GM12878 (cell line): ENCODE data around the gene TLCD5. TPM values are rescaled to one million over a fixed set of nuclear protein-coding genes. Genes with fewer than 3 reads are reported as not detected.
A peak's percentile ranks its signal among the peaks of the same experiment; 100 is the strongest.

Experiments
- CEBPB ChIP-seq, 2 experiments: fragments of 150-350 bp in 1 of 2; IDR thresholded peaks; 2 replicates each; pipeline ENCODE4 v1.6.1; 2012 to 2014; ENCODE audit warnings: low read depth in 2 of 2, low read length in 2 of 2, borderline replicate concordance in 1 of 2, inconsistent platforms in 1 of 2
- EGR1 ChIP-seq, 2 experiments: IDR thresholded peaks; 1 replicate in 1 of 2; 2 replicates in 1 of 2; pipeline ENCODE4 v1.6.1; 2011 to 2012; ENCODE audit warnings: low read depth in 2 of 2, low read length in 2 of 2, borderline replicate concordance in 1 of 2, mild to moderate bottlenecking in 1 of 2, moderate library complexity in 1 of 2
- EP300 ChIP-seq, 2 experiments: fragments of 150-350 bp in 1 of 2; IDR thresholded peaks; 2 replicates each; pipeline ENCODE4 v1.6.1; 2011 to 2012; ENCODE audit warnings: low read depth in 2 of 2, low read length in 2 of 2, borderline replicate concordance in 1 of 2, improper control_type of control experiment in 1 of 2, inconsistent platforms in 1 of 2; ENCODE audit not compliant: control insufficient read depth in 1 of 2
- KAT2A ChIP-seq: conservative IDR thresholded peaks from 2 replicates; pipeline ENCODE4 v1.6.1; 2011; ENCODE audit warnings: low read depth, low read length; ENCODE audit not compliant: control insufficient read depth
- KDM1A ChIP-seq: fragments of 200-600 bp; sonication (generic); IDR thresholded peaks from 2 replicates; pipeline ENCODE4 v1.6.1; 2016; ENCODE audit warnings: borderline replicate concordance
- MEF2B ChIP-seq: fragments of 450-650 bp; IDR thresholded peaks from 2 replicates; pipeline ENCODE4 v1.6.1; 2018; ENCODE audit warnings: mild to moderate bottlenecking, moderate library complexity; ENCODE audit not compliant: partially characterized antibody, poor library complexity, severe bottlenecking
- MYB ChIP-seq: fragments of 150-350 bp; IDR thresholded peaks from 2 replicates; pipeline ENCODE4 v1.6.1; 2014; ENCODE audit warnings: mild to moderate bottlenecking, low read depth, low read length, borderline replicate concordance
- NRF1 ChIP-seq: conservative IDR thresholded peaks from 2 replicates; pipeline ENCODE4 v1.6.1; 2011; ENCODE audit warnings: mild to moderate bottlenecking, low read depth, low read length, improper control_type of control experiment
- POLR2AphosphoS5 ChIP-seq: IDR thresholded peaks from 2 replicates; pipeline ENCODE4 v1.6.1; 2011; ENCODE audit warnings: mild to moderate bottlenecking, low read length, inconsistent platforms
- RAD21 ChIP-seq: IDR thresholded peaks from 2 replicates; pipeline ENCODE4 v1.6.1; 2011; ENCODE audit warnings: mild to moderate bottlenecking, low read depth, low read length, moderate library complexity; ENCODE audit not compliant: insufficient read depth
- REST ChIP-seq: IDR thresholded peaks from 2 replicates; pipeline ENCODE4 v1.6.1; 2012; ENCODE audit warnings: mild to moderate bottlenecking, low read depth, low read length
- SMAD1 ChIP-seq: fragments of 450-650 bp; IDR thresholded peaks from 2 replicates; pipeline ENCODE4 v1.6.1; 2018; ENCODE audit warnings: mild to moderate bottlenecking, low read depth; ENCODE audit not compliant: partially characterized antibody
- SP1 ChIP-seq: IDR thresholded peaks from one replicate; pipeline ENCODE4 v1.6.1; 2011; ENCODE audit warnings: low read depth, low read length
- WRNIP1 ChIP-seq: IDR thresholded peaks from 2 replicates; pipeline ENCODE4 v1.6.1; 2011; ENCODE audit warnings: low read depth, low read length, improper control_type of control experiment, borderline replicate concordance
- ZBTB33 ChIP-seq: fragments of 450-650 bp; IDR thresholded peaks from 2 replicates; pipeline ENCODE4 v1.6.1; 2017; ENCODE audit warnings: mild to moderate bottlenecking
- polyA plus RNA-seq, 11 experiments: library from polyadenylated mRNA; depleted of rRNA in 4 of 11; unstranded in 6 of 11; stranded (reverse) in 5 of 11; fragments of >200 nt; fragmentation: Nextera tagmentation in 4 of 11; fragmentation: Illumina TruSeq in 1 of 11; extraction: Ambion mirVana in 4 of 11; extraction: Trizol in 1 of 11; gene quantifications; 1 replicate in 1 of 11; 2 replicates in 10 of 11; pipeline versions ENCODE4 v1.2.1 to v1.2.3, GENCODE V29; 2011 to 2016; ENCODE audit warnings: inconsistent platforms in 2 of 11, missing spikeins in 2 of 11, low read depth in 1 of 11
- total RNA-seq, 4 experiments: library from RNA; depleted of rRNA in 3 of 4; stranded (reverse); fragments of >200 nt in 3 of 4; fragmentation: Illumina TruSeq in 1 of 4; extraction: Trizol in 1 of 4; gene quantifications; 2 replicates each; pipeline versions ENCODE4 v1.2.1 to v1.2.3, GENCODE V29; 2013 to 2021
- TF ChIP-seq, protein P1 (sequence below): fragments of 450-650 bp; IDR thresholded peaks from 2 replicates; pipeline ENCODE4 v1.6.1; 2017; ENCODE audit warnings: mild to moderate bottlenecking, moderate library complexity
- TF ChIP-seq, protein P2 (sequence below): fragments of 450-650 bp; IDR thresholded peaks from 2 replicates; pipeline ENCODE4 v1.6.1; 2017; ENCODE audit warnings: low read depth, mild to moderate bottlenecking, moderate library complexity

Gene TLCD5
- total and polyA plus RNA-seq, 10 of the 15 experiments (the other 5 are each of a cell fraction or from before 2014, with no cell fraction given) = 2.4 to 13.3 (median 3.2) TPM

DNA sequence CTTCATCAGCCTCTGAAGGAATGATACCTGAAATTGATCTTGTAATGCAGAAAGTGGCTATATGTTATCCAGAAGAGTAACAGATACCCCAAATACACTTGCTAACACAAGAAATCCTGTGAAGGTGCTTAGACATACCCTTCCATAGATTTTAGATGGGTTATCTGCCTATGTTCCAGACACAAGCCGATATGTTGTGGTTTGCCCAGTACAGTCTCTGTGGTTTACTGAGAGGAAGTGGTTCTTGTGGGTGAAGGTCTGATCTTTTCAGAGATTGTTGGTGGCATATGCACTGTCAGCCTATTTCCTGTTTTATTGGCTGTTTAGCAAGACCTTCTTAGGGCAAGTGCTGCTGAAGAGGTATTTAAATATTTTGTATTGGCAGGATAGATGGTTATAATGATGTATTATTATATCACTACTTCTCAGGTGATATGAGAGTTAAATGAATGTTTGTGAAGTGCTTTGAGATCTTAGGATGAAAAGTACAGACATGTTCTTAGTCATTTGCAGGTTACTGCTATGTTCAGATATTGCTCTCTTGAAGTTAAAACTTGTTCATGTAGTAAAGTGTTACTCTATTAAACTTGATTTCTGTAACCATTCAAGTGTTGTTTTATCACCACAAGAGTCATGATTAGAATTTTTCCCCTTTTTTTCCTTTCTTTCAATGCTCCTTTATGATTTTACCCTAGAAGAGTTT lies 19.4 kb downstream of the TLCD5 start (continued):
- TF ChIP-seq, protein P1, sequence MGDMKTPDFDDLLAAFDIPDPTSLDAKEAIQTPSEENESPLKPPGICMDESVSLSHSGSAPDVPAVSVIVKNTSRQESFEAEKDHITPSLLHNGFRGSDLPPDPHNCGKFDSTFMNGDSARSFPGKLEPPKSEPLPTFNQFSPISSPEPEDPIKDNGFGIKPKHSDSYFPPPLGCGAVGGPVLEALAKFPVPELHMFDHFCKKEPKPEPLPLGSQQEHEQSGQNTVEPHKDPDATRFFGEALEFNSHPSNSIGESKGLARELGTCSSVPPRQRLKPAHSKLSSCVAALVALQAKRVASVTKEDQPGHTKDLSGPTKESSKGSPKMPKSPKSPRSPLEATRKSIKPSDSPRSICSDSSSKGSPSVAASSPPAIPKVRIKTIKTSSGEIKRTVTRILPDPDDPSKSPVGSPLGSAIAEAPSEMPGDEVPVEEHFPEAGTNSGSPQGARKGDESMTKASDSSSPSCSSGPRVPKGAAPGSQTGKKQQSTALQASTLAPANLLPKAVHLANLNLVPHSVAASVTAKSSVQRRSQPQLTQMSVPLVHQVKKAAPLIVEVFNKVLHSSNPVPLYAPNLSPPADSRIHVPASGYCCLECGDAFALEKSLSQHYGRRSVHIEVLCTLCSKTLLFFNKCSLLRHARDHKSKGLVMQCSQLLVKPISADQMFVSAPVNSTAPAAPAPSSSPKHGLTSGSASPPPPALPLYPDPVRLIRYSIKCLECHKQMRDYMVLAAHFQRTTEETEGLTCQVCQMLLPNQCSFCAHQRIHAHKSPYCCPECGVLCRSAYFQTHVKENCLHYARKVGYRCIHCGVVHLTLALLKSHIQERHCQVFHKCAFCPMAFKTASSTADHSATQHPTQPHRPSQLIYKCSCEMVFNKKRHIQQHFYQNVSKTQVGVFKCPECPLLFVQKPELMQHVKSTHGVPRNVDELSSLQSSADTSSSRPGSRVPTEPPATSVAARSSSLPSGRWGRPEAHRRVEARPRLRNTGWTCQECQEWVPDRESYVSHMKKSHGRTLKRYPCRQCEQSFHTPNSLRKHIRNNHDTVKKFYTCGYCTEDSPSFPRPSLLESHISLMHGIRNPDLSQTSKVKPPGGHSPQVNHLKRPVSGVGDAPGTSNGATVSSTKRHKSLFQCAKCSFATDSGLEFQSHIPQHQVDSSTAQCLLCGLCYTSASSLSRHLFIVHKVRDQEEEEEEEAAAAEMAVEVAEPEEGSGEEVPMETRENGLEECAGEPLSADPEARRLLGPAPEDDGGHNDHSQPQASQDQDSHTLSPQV = no peak
- peak; percentile 36; the same call in 1 of the 2 replicates for TF ChIP-seq ZBTB33
- TF ChIP-seq MEF2B = no peak
- no peak for TF ChIP-seq POLR2AphosphoS5
- TF ChIP-seq EP300 (IDR thresholded peaks at IDR 0.05; ENCODE audit: borderline replicate concordance in 1 of 2, control insufficient read depth in 1 of 2, low read depth in 2 of 2, low read length in 2 of 2) = peak; percentile 75 to 90
- no peak for TF ChIP-seq SP1
- TF ChIP-seq EGR1 (IDR thresholded peaks at IDR 0.05; ENCODE audit: borderline replicate concordance in 1 of 2, low read depth in 2 of 2, low read length in 2 of 2) = no peak
- 0 out of 4 replicates have a peak, but pooled peaks of 1 of the 2 experiments have one; percentile 38 for TF ChIP-seq CEBPB (IDR thresholded peaks at IDR 0.05; ENCODE audit: borderline replicate concordance in 1 of 2, low read depth in 2 of 2, low read length in 2 of 2)
- TF ChIP-seq, protein P2, sequence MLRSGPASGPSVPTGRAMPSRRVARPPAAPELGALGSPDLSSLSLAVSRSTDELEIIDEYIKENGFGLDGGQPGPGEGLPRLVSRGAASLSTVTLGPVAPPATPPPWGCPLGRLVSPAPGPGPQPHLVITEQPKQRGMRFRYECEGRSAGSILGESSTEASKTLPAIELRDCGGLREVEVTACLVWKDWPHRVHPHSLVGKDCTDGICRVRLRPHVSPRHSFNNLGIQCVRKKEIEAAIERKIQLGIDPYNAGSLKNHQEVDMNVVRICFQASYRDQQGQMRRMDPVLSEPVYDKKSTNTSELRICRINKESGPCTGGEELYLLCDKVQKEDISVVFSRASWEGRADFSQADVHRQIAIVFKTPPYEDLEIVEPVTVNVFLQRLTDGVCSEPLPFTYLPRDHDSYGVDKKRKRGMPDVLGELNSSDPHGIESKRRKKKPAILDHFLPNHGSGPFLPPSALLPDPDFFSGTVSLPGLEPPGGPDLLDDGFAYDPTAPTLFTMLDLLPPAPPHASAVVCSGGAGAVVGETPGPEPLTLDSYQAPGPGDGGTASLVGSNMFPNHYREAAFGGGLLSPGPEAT = peak; percentile 59; the same call in 1 of the 2 replicates
- no peak for TF ChIP-seq RAD21
- no peak for TF ChIP-seq WRNIP1
- no peak for TF ChIP-seq KDM1A
- TF ChIP-seq MYB = no peak
- no peak for TF ChIP-seq REST
- no peak for TF ChIP-seq NRF1
- TF ChIP-seq KAT2A = no peak
- no peak for TF ChIP-seq SMAD1
